Measurements from ENCODE around the gene PDLIM3. TPM values are rescaled to one million over a fixed set of nuclear protein-coding genes. Genes with fewer than 3 reads are reported as not detected.

Gene PDLIM3
- total RNA-seq, 1 donor from 2014 or later: 18.4 TPM

DNA sequence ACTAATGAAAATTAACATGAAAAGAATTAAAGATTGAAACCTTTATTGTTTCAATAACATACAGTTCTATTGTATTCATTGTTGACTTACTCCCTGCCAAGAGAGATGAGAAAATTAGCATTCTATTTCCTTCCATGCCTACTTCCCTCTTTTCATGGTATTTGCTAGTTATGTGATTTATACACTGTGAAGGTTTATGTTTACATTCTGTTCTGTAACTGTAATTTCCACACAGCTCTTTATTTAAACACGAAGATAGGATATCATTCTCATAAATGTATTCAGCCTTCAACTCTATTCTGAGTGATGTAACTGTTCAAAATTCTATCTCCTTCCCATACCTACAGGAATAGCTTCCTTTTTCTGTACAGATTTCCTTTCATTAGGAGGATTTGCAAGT lies 70.4 kb downstream of the PDLIM3 start:
- TF ChIP-seq CTCF (IDR thresholded peaks at IDR 0.05): no peak
- Histone ChIP-seq H3K9me3 (no peaks in the 10 kb centered on the region), H3K4me3 (no peak overlapping the region), H3K27me3 (ENCODE audit: low read depth) (no peaks in the 10 kb centered on the region), H3K4me1 (no peaks in the 10 kb centered on the region), H3K36me3 (no peaks in the 10 kb centered on the region), H3K27ac (no peak overlapping the region)
- DNase-seq (no peak), ATAC-seq (no peak)
- intact Hi-C loops (cut with DNase I): no loop called here

GRCh38 chr4:185464183-185464582 lies 71.1 kb downstream of the PDLIM3 start:
- H3K27ac ChIP-seq: no peak overlapping the region
- H3K4me3 ChIP-seq: no peak overlapping the region
- H3K4me1 ChIP-seq: no peaks in the 10 kb centered on the region
- H3K27me3 ChIP-seq (ENCODE audit: low read depth): no peaks in the 10 kb centered on the region
- DNase-seq (no peak), ATAC-seq (no peak)
- no peaks in the 10 kb centered on the region for H3K36me3 ChIP-seq
- H3K9me3 ChIP-seq: no peaks in the 10 kb centered on the region
- intact Hi-C loops (cut with DNase I): no loop called here
- TF ChIP-seq CTCF (IDR thresholded peaks at IDR 0.05): no peak

- Histone ChIP-seq H3K27me3 (ENCODE audit: low read depth) (no peaks in the 10 kb centered on the region), H3K4me1 (no peaks in the 10 kb centered on the region), H3K4me3 (no peak overlapping the region), H3K9me3 (no peaks in the 10 kb centered on the region), H3K36me3 (no peaks in the 10 kb centered on the region), H3K27ac (no peak overlapping the region)
- DNase-seq (no peak), ATAC-seq (no peak)
- intact Hi-C loops (cut with DNase I): no loop called here
- no peak for TF ChIP-seq CTCF (IDR thresholded peaks at IDR 0.05)
Observed at GRCh38 chr4:185463541-185463940, 71.8 kb downstream of the PDLIM3 start.

GRCh38 chr4:185461565-185461964 lies 73.7 kb downstream of the PDLIM3 start:
- DNase-seq: no peak
- Histone ChIP-seq H3K27ac (no peak overlapping the region), H3K4me3 (no peak overlapping the region), H3K9me3 (no peaks in the 10 kb centered on the region), H3K36me3 (no peaks in the 10 kb centered on the region), H3K4me1 (no peaks in the 10 kb centered on the region), H3K27me3 (ENCODE audit: low read depth) (no peaks in the 10 kb centered on the region)
- intact Hi-C loops (cut with DNase I): no loop called here
- ATAC-seq: no peak
- no peak for TF ChIP-seq CTCF (IDR thresholded peaks at IDR 0.05)

DNA sequence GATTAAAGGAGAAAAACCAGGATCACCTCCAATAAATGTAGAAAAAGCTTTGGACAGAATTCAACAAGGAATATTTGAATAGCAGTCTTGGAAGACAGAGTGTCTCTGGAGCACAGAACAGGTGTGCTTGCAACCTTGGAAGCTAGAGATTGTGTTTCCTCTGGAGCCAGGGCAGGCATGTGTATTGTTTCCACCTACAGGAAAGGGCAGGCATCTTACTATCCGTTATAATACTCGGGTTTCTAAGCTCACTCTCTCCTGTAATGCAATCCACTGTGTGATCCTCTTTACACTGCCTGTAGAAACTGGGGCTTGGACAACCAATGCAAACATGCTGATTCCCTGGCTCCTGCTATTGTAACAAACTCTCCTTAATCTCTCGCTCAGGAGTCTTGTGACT lies 78.2 kb downstream of the PDLIM3 start:
- no peak for TF ChIP-seq CTCF (IDR thresholded peaks at IDR 0.05)
- no peaks in the 10 kb centered on the region for H3K27me3 ChIP-seq (ENCODE audit: low read depth)
- H3K4me1 ChIP-seq: no peaks in the 10 kb centered on the region
- ATAC-seq: no peak
- H3K36me3 ChIP-seq: no peaks in the 10 kb centered on the region
- DNase-seq: no peak
- intact Hi-C loops (cut with DNase I): no loop called here
- H3K9me3 ChIP-seq: no peaks in the 10 kb centered on the region
- no peak overlapping the region for H3K27ac ChIP-seq
- no peak overlapping the region for H3K4me3 ChIP-seq

- Histone ChIP-seq H3K36me3 (no peaks in the 10 kb centered on the region), H3K27ac (no peak overlapping the region), H3K4me1 (no peaks in the 10 kb centered on the region), H3K9me3 (no peaks in the 10 kb centered on the region), H3K27me3 (ENCODE audit: low read depth) (no peaks in the 10 kb centered on the region), H3K4me3 (no peak overlapping the region)
- TF ChIP-seq CTCF (IDR thresholded peaks at IDR 0.05): no peak
- DNase-seq (no peak), ATAC-seq (no peak)
- intact Hi-C loops (cut with DNase I): no loop called here
Observed at GRCh38 chr4:185456131-185456530, 79.2 kb downstream of the PDLIM3 start.
